Measurements from ENCODE around the gene GYS1. TPM values are rescaled to one million over a fixed set of nuclear protein-coding genes. Genes with fewer than 3 reads are reported as not detected.
A peak's percentile ranks its signal among the peaks of the same experiment; 100 is the strongest.

Gene GYS1
- total RNA-seq, 2 experiments from 2014 or later = 58.1 to 58.7 TPM

- Mint-ChIP-seq H3K27me3 (no peaks in the 10 kb centered on the region), H3K4me3 (no peak overlapping the region), H3K27ac (peak overlapping the region; percentile 1), H3K9me3 (no peaks in the 10 kb centered on the region), H3K36me3 (ENCODE audit: low read depth) (peaks cover 48% of the 10 kb centered on the region), H3K4me1 (ENCODE audit: low read depth) (peaks cover 43% of the 10 kb centered on the region)
- DNase-seq (no peak), ATAC-seq (no peak)
- CTCF ChIA-PET = interaction anchor here (0.6 to 5.7 kb wide), 3 partner anchors 11 to 92 kb away, joined by 3 to 101 read pairs (median 4); no protein-coding TSS in a partner anchor
- intact Hi-C loops (cut with micrococcal nuclease) = no loop called here
- TF ChIP-seq CTCF (IDR thresholded peaks at IDR 0.05) = no peak
- POLR2A ChIA-PET = no interaction called here
These were observed 2.7 kb downstream of the GYS1 start for GRCh38 chr19:48990400-48990799.

- Mint-ChIP-seq H3K4me3 (no peak overlapping the region), H3K36me3 (ENCODE audit: low read depth) (peaks cover 44% of the 10 kb centered on the region), H3K4me1 (ENCODE audit: low read depth) (peaks cover 38% of the 10 kb centered on the region), H3K27ac (peak overlapping the region; percentile 1), H3K9me3 (no peaks in the 10 kb centered on the region), H3K27me3 (no peaks in the 10 kb centered on the region)
- ChIA-PET POLR2A (no interaction called here), CTCF (interaction anchor here (1.4 to 5.7 kb wide), 2 partner anchors 8 to 10 kb away, joined by 3 to 101 read pairs; no protein-coding TSS in a partner anchor)
- intact Hi-C loops (cut with micrococcal nuclease) = no loop called here
- no peak for ATAC-seq
- TF ChIP-seq CTCF (IDR thresholded peaks at IDR 0.05) = no peak
- DNase-seq = no peak
These were observed 3.3 kb downstream of the GYS1 start for GRCh38 chr19:48989701-48990291.

- Mint-ChIP-seq H3K4me1 (ENCODE audit: low read depth) (peaks cover 32% of the 10 kb centered on the region), H3K9me3 (no peaks in the 10 kb centered on the region), H3K27ac (peak overlapping the region; percentile 21), H3K36me3 (ENCODE audit: low read depth) (peaks cover 40% of the 10 kb centered on the region), H3K27me3 (no peaks in the 10 kb centered on the region), H3K4me3 (no peak overlapping the region)
- TF ChIP-seq CTCF (IDR thresholded peaks at IDR 0.05) = no peak
- ChIA-PET CTCF (interaction anchor here (1.4 kb wide), 1 partner anchor 9 kb away, joined by 3 read pairs; no protein-coding TSS in a partner anchor), POLR2A (no interaction called here)
- DNase-seq = no peak
- intact Hi-C loops (cut with micrococcal nuclease) = no loop called here
- no peak for ATAC-seq
These were observed 4.2 kb downstream of the GYS1 start for GRCh38 chr19:48988860-48989259.

- Mint-ChIP-seq H3K36me3 (ENCODE audit: low read depth) (peaks cover 40% of the 10 kb centered on the region), H3K4me3 (no peak overlapping the region), H3K27me3 (no peaks in the 10 kb centered on the region), H3K4me1 (ENCODE audit: low read depth) (peaks cover 30% of the 10 kb centered on the region), H3K27ac (peak overlapping the region; percentile 65), H3K9me3 (no peaks in the 10 kb centered on the region)
- ChIA-PET CTCF (interaction anchor here (1.4 to 2.2 kb wide), 2 partner anchors 9 to 18 kb away, joined by 3 to 11 read pairs; no protein-coding TSS in a partner anchor), POLR2A (no interaction called here)
- intact Hi-C loops (cut with micrococcal nuclease) = no loop called here
- DNase-seq = no peak
- no peak for ATAC-seq
- TF ChIP-seq CTCF (IDR thresholded peaks at IDR 0.05) = no peak
These were observed 4.8 kb downstream of the GYS1 start for GRCh38 chr19:48988286-48988685.

GRCh38 chr19:48987323-48987722 lies 5.8 kb downstream of the GYS1 start:
- Mint-ChIP-seq H3K4me1 (ENCODE audit: low read depth) (peaks cover 29% of the 10 kb centered on the region), H3K36me3 (ENCODE audit: low read depth) (peaks cover 46% of the 10 kb centered on the region), H3K9me3 (no peaks in the 10 kb centered on the region), H3K4me3 (no peak overlapping the region), H3K27ac (peak overlapping the region; percentile 70), H3K27me3 (no peaks in the 10 kb centered on the region)
- ATAC-seq = peak; percentile 44
- intact Hi-C loops (cut with micrococcal nuclease) = no loop called here
- ChIA-PET CTCF (interaction anchor here (1.8 to 2.2 kb wide), 2 partner anchors 11 to 17 kb away, joined by 4 to 11 read pairs; no protein-coding TSS in a partner anchor), POLR2A (interaction anchor here (1.0 to 1.3 kb wide), 2 partner anchors 8 to 21 kb away, joined by 3 read pairs; no protein-coding TSS in a partner anchor)
- no peak for TF ChIP-seq CTCF (IDR thresholded peaks at IDR 0.05)
- DNase-seq = no peak

Data from activated CD8-positive, alpha-beta T cell treated with anti-CD3 and anti-CD28 coated beads for 36 hours (primary cell).